Activated effector memory CD4-positive, alpha-beta T cell treated with Interleukin-2 at 50 U/mL for 16 hours (primary cell): ENCODE measurements around the gene ANO4.
"Not testable (repeated sequence)": the region's sequence is repeated elsewhere in the genome, so short reads cannot be mapped to it uniquely, and the experiment has no call there.

ENCODE experiments used
- DNase-seq: peaks from one replicate; pipeline ENCODE4 v3.0.0-alpha.2; 2020

The ANO4 gene

GRCh38 chr12:100875771-100876170 lies 81.2 kb downstream of the ANO4 start:
- no peak for DNase-seq

GRCh38 chr12:100877776-100878175 lies 83.2 kb downstream of the ANO4 start:
- DNase-seq, result no peak

GRCh38 chr12:100895192-100895591 lies 100.6 kb downstream of the ANO4 start:
- DNase-seq, result no peak

GRCh38 chr12:100896192-100896591 lies 101.6 kb downstream of the ANO4 start:
- DNase-seq, result no peak

GRCh38 chr12:100897240-100897639 lies 102.7 kb downstream of the ANO4 start:
- DNase-seq, result no peak

- no peak for DNase-seq
Measured at GRCh38 chr12:100899301-100899700, 104.7 kb downstream of the ANO4 start.

- no peak for DNase-seq
Measured at GRCh38 chr12:100900808-100901207, 106.2 kb downstream of the ANO4 start.

GRCh38 chr12:100901266-100901665 lies 106.7 kb downstream of the ANO4 start:
- DNase-seq, result no peak

- DNase-seq, result no peak
Measured at GRCh38 chr12:100904270-100904669, 109.7 kb downstream of the ANO4 start.

GRCh38 chr12:100908501-100908900 lies 113.9 kb downstream of the ANO4 start:
- DNase-seq, result no peak

- DNase-seq, result no peak
Measured at GRCh38 chr12:100913872-100914592, 119.5 kb downstream of the ANO4 start.

GRCh38 chr12:100919116-100919515 lies 124.5 kb downstream of the ANO4 start:
- no peak for DNase-seq

- no peak for DNase-seq
Measured at GRCh38 chr12:100920493-100920892, 125.9 kb downstream of the ANO4 start.

GRCh38 chr12:100926669-100927248 lies 132.2 kb downstream of the ANO4 start:
- DNase-seq, result no peak

- DNase-seq, result no peak
Measured at GRCh38 chr12:100927826-100928225, 133.2 kb downstream of the ANO4 start.

GRCh38 chr12:100932571-100932970 lies 138.0 kb downstream of the ANO4 start:
- DNase-seq, result no peak

- not testable (repeated sequence) for DNase-seq
Measured at GRCh38 chr12:100933531-100933930, 139.0 kb downstream of the ANO4 start.

- no peak for DNase-seq
Measured at GRCh38 chr12:100935929-100936328, 141.4 kb downstream of the ANO4 start.

- DNase-seq, result no peak
Measured at GRCh38 chr12:100936661-100937060, 142.1 kb downstream of the ANO4 start.

GRCh38 chr12:100940503-100940902 lies 145.9 kb downstream of the ANO4 start:
- no peak for DNase-seq

GRCh38 chr12:100942984-100943749 lies 148.6 kb downstream of the ANO4 start:
- no peak for DNase-seq

- no peak for DNase-seq
Measured at GRCh38 chr12:100951756-100952155, 157.2 kb downstream of the ANO4 start.

- no peak for DNase-seq
Measured at GRCh38 chr12:100953217-100953616, 158.6 kb downstream of the ANO4 start.

- DNase-seq, result no peak
Measured at GRCh38 chr12:100953677-100954076, 159.1 kb downstream of the ANO4 start.
